Liver (tissue), 9 donors: ENCODE measurements around the gene SLC18A3. TPM values are rescaled to one million over a fixed set of nuclear protein-coding genes. Genes with fewer than 3 reads are reported as not detected.

Source experiments
- DNase-seq: peaks from one replicate; pipeline ENCODE4 v3.0.0-alpha.2; 2017; ENCODE audit warnings: low spot score
- H3K27ac ChIP-seq, 2 donors: one replicate each; pipeline ENCODE4 v1.7.0; 2013; ENCODE audit warnings: inconsistent platforms in 2 of 2, low read length in 2 of 2, control low read depth in 1 of 2, low read depth in 1 of 2, mild to moderate bottlenecking in 1 of 2
- H3K27me3 ChIP-seq, 4 donors: one replicate each; pipeline versions ENCODE4 v1.6.1 to v1.7.0; 2013; ENCODE audit warnings: low read length in 3 of 4, inconsistent platforms in 1 of 4, mild to moderate bottlenecking in 1 of 4, moderate library complexity in 1 of 4; ENCODE audit not compliant: control insufficient read depth in 4 of 4, insufficient read depth in 4 of 4
- H3K36me3 ChIP-seq, 4 donors: one replicate each; pipeline versions ENCODE4 v1.6.1 to v1.7.0; 2013; ENCODE audit warnings: low read length in 3 of 4, mild to moderate bottlenecking in 3 of 4, low read depth in 1 of 4, moderate library complexity in 1 of 4; ENCODE audit not compliant: control insufficient read depth in 4 of 4, insufficient read depth in 3 of 4
- H3K4me1 ChIP-seq, 4 donors: one replicate each; pipeline versions ENCODE4 v1.6.1 to v1.7.0; 2013; ENCODE audit warnings: low read length in 3 of 4, mild to moderate bottlenecking in 3 of 4, moderate library complexity in 1 of 4; ENCODE audit not compliant: control insufficient read depth in 4 of 4, insufficient read depth in 4 of 4
- H3K4me3 ChIP-seq, 3 donors: one replicate each; pipeline versions ENCODE4 v1.6.1 to v1.7.0; 2013; ENCODE audit warnings: low read length in 3 of 3, control low read depth in 1 of 3, low read depth in 1 of 3, mild to moderate bottlenecking in 1 of 3
- H3K9ac ChIP-seq, 2 donors: one replicate each; pipeline ENCODE4 v1.7.0; 2013; ENCODE audit warnings: low read length in 2 of 2, mild to moderate bottlenecking in 2 of 2, moderate library complexity in 2 of 2, control low read depth in 1 of 2, low read depth in 1 of 2
- H3K9me3 ChIP-seq, 4 donors: one replicate each; pipeline versions ENCODE4 v1.6.1 to v1.7.0; 2013; ENCODE audit warnings: low read length in 3 of 4; ENCODE audit not compliant: control insufficient read depth in 4 of 4
- ATF3 ChIP-seq: IDR thresholded peaks from 2 replicates; pipeline ENCODE4 v1.6.1; 2016; ENCODE audit warnings: antibody characterized with exemption
- CTCF ChIP-seq: fragments of 150-350 bp; IDR thresholded peaks from 2 replicates; pipeline ENCODE4 v1.5.1; 2017; ENCODE audit warnings: improper control_type of control experiment, low read depth, low read length; ENCODE audit not compliant: missing input control
- EGR1 ChIP-seq, 2 donors: IDR thresholded peaks; 2 replicates each; pipeline ENCODE4 v1.6.1; 2016 to 2018; ENCODE audit warnings: antibody characterized with exemption in 2 of 2, low read depth in 2 of 2
- GABPA ChIP-seq, 2 donors: IDR thresholded peaks in 1 of 2; conservative IDR thresholded peaks in 1 of 2; 2 replicates each; pipeline ENCODE4 v1.6.1; 2016; ENCODE audit warnings: antibody characterized with exemption in 2 of 2, mild to moderate bottlenecking in 1 of 2, moderate library complexity in 1 of 2
- HNF4A ChIP-seq, 2 donors: conservative IDR thresholded peaks; 2 replicates each; pipeline ENCODE4 v1.6.1; 2016; ENCODE audit warnings: antibody characterized with exemption in 2 of 2, mild to moderate bottlenecking in 2 of 2
- HNF4G ChIP-seq: IDR thresholded peaks from 2 replicates; pipeline ENCODE4 v1.6.1; 2016; ENCODE audit warnings: antibody characterized with exemption
- JUND ChIP-seq, 2 donors: IDR thresholded peaks; 2 replicates each; pipeline ENCODE4 v1.6.1; 2016; ENCODE audit warnings: antibody characterized with exemption in 2 of 2
- MAX ChIP-seq: IDR thresholded peaks from 2 replicates; pipeline ENCODE4 v1.6.1; 2016; ENCODE audit warnings: antibody characterized with exemption
- RAD21 ChIP-seq, 2 donors: IDR thresholded peaks; 2 replicates each; pipeline ENCODE4 v1.6.1; 2016; ENCODE audit warnings: antibody characterized with exemption in 2 of 2, mild to moderate bottlenecking in 2 of 2
- REST ChIP-seq: IDR thresholded peaks from 2 replicates; pipeline ENCODE4 v1.6.1; 2016; ENCODE audit warnings: antibody characterized with exemption, mild to moderate bottlenecking
- RXRA ChIP-seq, 2 donors: IDR thresholded peaks; 2 replicates each; pipeline ENCODE4 v1.6.1; 2017 to 2018; ENCODE audit warnings: antibody characterized with exemption in 2 of 2, mild to moderate bottlenecking in 1 of 2
- TAF1 ChIP-seq: conservative IDR thresholded peaks from 2 replicates; pipeline ENCODE4 v1.6.1; 2016; ENCODE audit warnings: antibody characterized with exemption, mild to moderate bottlenecking
- ZBTB33 ChIP-seq: IDR thresholded peaks from 2 replicates; pipeline ENCODE4 v1.6.1; 2016; ENCODE audit warnings: antibody characterized with exemption
- WGBS: extraction: QIAGEN DNeasy Blood & Tissue Kit; methylation state at CpG from one replicate; pipeline ENCODE4 v1.1.7; 2013; 5-methylcytosine and 5-hydroxymethylcytosine counted together
- polyA plus RNA-seq, 2 donors: library from polyadenylated mRNA; stranded (reverse) in 1 of 2; unstranded in 1 of 2; fragments of 200-250 nt in 1 of 2; fragments of >200 nt in 1 of 2; fragmentation: Nextera tagmentation in 1 of 2; extraction: Ambion mirVana in 1 of 2; gene quantifications; one replicate each; pipeline versions ENCODE4 v1.2.1 to v1.2.3, GENCODE V29; 2013 to 2015
- total RNA-seq, 2 donors: library from RNA; depleted of rRNA; stranded (reverse); fragments of >200 nt; gene quantifications; one replicate each; pipeline ENCODE4 v1.2.3, GENCODE V29; 2014
- donor health status: healthy.
- donor health status: healthy.
- donor health status: healthy.
- donor health status: healthy.
- donor health status: healthy.

Gene SLC18A3
- total and polyA plus RNA-seq, 4 donors = not detected

GRCh38 chr10:49608166-49609005 is 1.7 kb upstream of the SLC18A3 start:
- no peak overlapping the region for H3K27ac ChIP-seq
- H3K27me3 ChIP-seq = peaks cover 8 to 24% (median 16%) of the 10 kb centered on the region in 4 donors
- TF ChIP-seq HNF4A (conservative IDR thresholded peaks at IDR 0.05) (no peak), CTCF (no peak), JUND (IDR thresholded peaks at IDR 0.05) (no peak), GABPA (IDR thresholded peaks at IDR 0.05 in 1 of 2, conservative IDR thresholded peaks at IDR 0.05 in 1 of 2) (no peak)
- WGBS = 11% methylated on average over 14 of the region's 14 CpGs
- H3K4me1 ChIP-seq = peaks cover 3 to 14% (median 7%) of the 10 kb centered on the region in 4 donors
- no peaks in the 10 kb centered on the region for H3K36me3 ChIP-seq
- no peak overlapping the region for H3K9ac ChIP-seq
- no peak overlapping the region for H3K4me3 ChIP-seq
- no peak for DNase-seq
- H3K9me3 ChIP-seq = no peaks in the 10 kb centered on the region

- WGBS = 5% methylated on average over 19 of the region's 19 CpGs
- DNase-seq = no peak
- peaks cover 3 to 14% (median 7%) of the 10 kb centered on the region in 4 donors for H3K4me1 ChIP-seq
Measured at GRCh38 chr10:49609006-49609282, 1.2 kb upstream of the SLC18A3 start.

More at GRCh38 chr10:49609006-49609282, 1.2 kb upstream of the SLC18A3 start:
- H3K9ac ChIP-seq = no peak overlapping the region
- no peak overlapping the region for H3K27ac ChIP-seq
- H3K27me3 ChIP-seq = peaks cover 8 to 21% (median 18%) of the 10 kb centered on the region in 4 donors
- no peaks in the 10 kb centered on the region for H3K36me3 ChIP-seq
- TF ChIP-seq TAF1 = no peak
- no peak for TF ChIP-seq CTCF
- no peak for TF ChIP-seq RAD21 (IDR thresholded peaks at IDR 0.05)
- no peak for TF ChIP-seq RXRA (IDR thresholded peaks at IDR 0.05)
- no peak for TF ChIP-seq HNF4G
- no peak for TF ChIP-seq MAX
- no peak for TF ChIP-seq REST
- TF ChIP-seq EGR1 (IDR thresholded peaks at IDR 0.05; ENCODE audit: low read depth in 2 of 2) = no peak
- TF ChIP-seq GABPA (IDR thresholded peaks at IDR 0.05 in 1 of 2, conservative IDR thresholded peaks at IDR 0.05 in 1 of 2) = no peak
- TF ChIP-seq ATF3 = no peak
- no peak for TF ChIP-seq ZBTB33
- no peaks in the 10 kb centered on the region for H3K9me3 ChIP-seq
- H3K4me3 ChIP-seq = no peak overlapping the region
